GM12875 (cell line): ENCODE data around the gene DOLPP1.

ENCODE experiments used
- H3K4me3 ChIP-seq: one replicate; pipeline ENCODE4 v1.5.1; 2011; ENCODE audit warnings: low read depth, low read length, control low read depth
- CTCF ChIP-seq: IDR thresholded peaks from 2 replicates; pipeline ENCODE4 v1.5.1; 2011; ENCODE audit warnings: low read depth, mild to moderate bottlenecking, control low read depth, inconsistent platforms, low read length, moderate library complexity, borderline replicate concordance; ENCODE audit not compliant: insufficient read depth

The DOLPP1 gene

DNA sequence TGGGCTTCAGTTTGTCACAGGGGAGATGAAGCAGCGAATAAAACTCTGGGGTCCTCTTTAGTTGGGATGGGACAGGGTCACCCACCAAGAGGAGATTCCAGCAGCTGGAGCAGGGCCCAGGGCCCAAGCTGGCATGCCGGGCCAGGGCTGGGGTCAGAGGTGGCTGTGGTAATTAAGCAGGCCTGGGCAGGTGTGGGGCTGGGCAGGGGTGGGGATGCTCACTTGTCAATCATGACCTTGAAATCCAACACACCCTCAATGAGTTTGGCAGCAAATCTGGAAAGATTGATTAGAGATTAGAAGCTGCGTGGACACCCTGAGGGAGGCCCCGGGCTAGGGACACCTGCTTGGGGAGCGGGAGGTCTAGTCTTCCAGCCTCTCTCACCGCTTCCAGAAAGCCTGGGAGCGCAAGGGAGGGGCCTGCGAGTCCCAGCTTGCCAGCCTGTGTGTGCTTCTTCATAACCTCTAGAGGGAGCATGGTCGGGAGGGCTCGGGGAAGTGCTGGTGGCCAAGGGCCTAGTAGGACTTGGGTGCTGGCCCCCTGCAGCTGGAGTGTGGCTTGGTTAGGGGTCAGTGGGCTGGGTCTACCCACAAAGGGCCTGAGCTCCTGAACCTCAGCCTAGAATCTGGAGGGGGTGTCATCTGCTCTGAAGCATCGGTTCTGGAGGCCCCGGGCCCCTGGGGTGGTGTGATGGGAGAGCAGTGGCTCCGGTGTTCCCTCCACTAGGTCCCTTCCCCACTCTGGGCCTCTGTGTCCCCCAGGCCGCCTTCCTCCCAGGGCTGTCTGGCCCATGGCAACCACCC, 22.1 kb downstream of the DOLPP1 start:
- no peak overlapping the region for H3K4me3 ChIP-seq
- TF ChIP-seq CTCF: peak; percentile 72

DNA sequence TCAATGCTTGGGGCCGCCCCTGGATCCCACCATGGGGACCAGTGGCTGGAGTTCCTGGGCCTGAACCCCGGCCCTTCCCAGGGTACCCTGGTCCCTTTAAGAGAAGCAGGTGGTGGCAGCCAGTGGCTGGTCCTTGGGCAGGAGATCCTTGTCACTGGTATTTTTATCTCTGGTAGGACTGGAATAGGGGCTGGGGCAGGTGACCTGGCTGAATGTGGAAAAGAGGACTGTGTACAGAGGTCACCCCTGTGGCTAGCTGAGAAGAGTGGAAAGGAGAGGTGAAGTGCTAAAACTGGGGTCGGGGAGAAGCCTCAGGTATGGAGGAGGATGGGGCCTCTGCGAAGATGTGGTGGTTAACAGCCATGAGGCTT, 22.7 kb downstream of the DOLPP1 start:
- TF ChIP-seq CTCF: no peak

DNA sequence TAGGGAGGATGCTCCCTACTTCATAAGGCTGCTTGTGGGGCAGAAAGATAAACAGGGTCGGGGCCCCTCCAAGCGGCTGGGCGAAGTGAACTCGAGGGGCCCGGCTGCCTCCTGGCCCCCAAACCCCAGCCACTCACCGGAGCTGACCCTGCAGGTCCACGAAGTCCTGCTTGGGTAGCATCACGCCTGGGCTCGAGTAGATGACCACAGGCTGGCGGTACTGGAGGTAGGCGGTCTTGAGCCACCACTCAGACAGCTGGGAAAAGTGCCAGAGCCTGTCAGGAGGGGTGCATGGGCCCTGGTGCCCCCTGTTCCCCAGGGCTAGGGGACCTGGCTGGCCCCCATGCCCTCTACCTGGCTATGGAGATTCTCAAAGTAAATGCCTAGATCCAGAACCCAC, 23.1 kb downstream of the DOLPP1 start:
- TF ChIP-seq CTCF: no peak
- H3K4me3 ChIP-seq: no peak overlapping the region

More for the DNA sequence above, 22.7 kb downstream of the DOLPP1 start:
- H3K4me3 ChIP-seq: no peak overlapping the region

- no peak for TF ChIP-seq CTCF
Measured at GRCh38 chr9:129105857-129106694, 25.2 kb downstream of the DOLPP1 start.

GRCh38 chr9:129107651-129108050, 26.7 kb downstream of the DOLPP1 start:
- TF ChIP-seq CTCF: no peak
- H3K4me3 ChIP-seq: no peak overlapping the region

More at GRCh38 chr9:129105857-129106694, 25.2 kb downstream of the DOLPP1 start:
- H3K4me3 ChIP-seq: no peak overlapping the region

DNA sequence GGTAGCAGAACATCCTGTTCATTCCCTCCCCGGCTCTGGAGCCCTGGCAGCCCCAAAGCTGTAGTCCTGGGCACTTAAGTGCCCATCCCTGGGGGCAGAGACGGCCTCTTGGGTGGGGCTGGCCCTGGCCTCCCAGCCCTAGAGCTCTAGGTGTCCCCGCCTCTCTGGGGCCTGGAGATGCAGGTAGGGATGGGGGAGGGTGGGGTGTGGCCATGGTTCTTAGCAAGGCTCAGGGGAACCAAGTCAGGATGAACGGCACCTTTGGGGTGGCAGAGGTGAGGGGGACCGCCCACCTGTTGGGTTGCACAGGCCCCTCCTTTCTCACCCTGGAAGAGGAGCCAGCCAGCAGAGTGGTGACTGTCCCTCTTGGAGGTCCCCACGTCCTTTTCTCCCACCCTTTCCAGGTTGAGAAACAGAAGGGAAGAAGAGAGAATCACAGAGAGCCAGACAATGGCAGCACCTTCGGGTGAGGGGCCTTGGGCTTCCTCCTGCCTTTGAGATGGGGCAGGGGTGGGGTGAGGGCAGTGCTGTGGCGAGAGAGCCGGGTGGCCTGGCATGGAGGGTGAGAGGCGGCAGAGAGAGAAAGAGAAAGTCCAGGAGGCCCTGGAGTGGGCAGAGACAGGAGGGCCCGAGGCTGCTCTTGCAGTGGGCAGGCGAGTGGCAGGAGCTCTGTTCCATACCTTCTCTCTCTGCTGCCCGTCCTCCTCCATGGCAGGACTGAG, 27.3 kb downstream of the DOLPP1 start:
- no peak overlapping the region for H3K4me3 ChIP-seq
- TF ChIP-seq CTCF: no peak
